ENCODE measurements around the gene OOSP4B.
"Not testable (repeated sequence)": the region's sequence is repeated elsewhere in the genome, so short reads cannot be mapped to it uniquely, and the experiment has no call there.

Gene OOSP4B

GRCh38 chr11:60064111-60064510 is 47.1 kb downstream of the OOSP4B start:
- Histone ChIP-seq H4K20me1 (ENCODE audit: insufficient read depth, low read length) (no peaks in the 10 kb centered on the region), H3K4me1 (ENCODE audit: insufficient read depth, low read length) (no peaks in the 10 kb centered on the region), H3K79me2 (ENCODE audit: insufficient read depth, low read length) (no peaks in the 10 kb centered on the region), H2AFZ (ENCODE audit: low read depth, low read length) (no peak overlapping the region), H3K9me3 (ENCODE audit: insufficient read depth, low read length, severe bottlenecking) (no peaks in the 10 kb centered on the region), H3K9ac (ENCODE audit: low read depth, low read length) (no peak overlapping the region), H3K27ac (ENCODE audit: low read length) (no peak overlapping the region), H3K4me2 (ENCODE audit: insufficient read depth, low read length) (no peak overlapping the region), H3K36me3 (ENCODE audit: insufficient read depth, low read length) (no peaks in the 10 kb centered on the region), H3K4me3 (ENCODE audit: low read depth in 1 of 2, low read length in 2 of 2) (no peak overlapping the region), H3K27me3 (ENCODE audit: insufficient read depth, low read length, poor library complexity) (no peaks in the 10 kb centered on the region)
- DNase-seq = no peak
- TF ChIP-seq, protein P1, sequence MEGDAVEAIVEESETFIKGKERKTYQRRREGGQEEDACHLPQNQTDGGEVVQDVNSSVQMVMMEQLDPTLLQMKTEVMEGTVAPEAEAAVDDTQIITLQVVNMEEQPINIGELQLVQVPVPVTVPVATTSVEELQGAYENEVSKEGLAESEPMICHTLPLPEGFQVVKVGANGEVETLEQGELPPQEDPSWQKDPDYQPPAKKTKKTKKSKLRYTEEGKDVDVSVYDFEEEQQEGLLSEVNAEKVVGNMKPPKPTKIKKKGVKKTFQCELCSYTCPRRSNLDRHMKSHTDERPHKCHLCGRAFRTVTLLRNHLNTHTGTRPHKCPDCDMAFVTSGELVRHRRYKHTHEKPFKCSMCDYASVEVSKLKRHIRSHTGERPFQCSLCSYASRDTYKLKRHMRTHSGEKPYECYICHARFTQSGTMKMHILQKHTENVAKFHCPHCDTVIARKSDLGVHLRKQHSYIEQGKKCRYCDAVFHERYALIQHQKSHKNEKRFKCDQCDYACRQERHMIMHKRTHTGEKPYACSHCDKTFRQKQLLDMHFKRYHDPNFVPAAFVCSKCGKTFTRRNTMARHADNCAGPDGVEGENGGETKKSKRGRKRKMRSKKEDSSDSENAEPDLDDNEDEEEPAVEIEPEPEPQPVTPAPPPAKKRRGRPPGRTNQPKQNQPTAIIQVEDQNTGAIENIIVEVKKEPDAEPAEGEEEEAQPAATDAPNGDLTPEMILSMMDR (IDR thresholded peaks at IDR 0.05; ENCODE audit: borderline replicate concordance, extremely low read depth, low read length, poor library complexity, severe bottlenecking) = no peak
- TF ChIP-seq EZH2 (IDR thresholded peaks at IDR 0.05; ENCODE audit: borderline replicate concordance, low read depth, low read length, severe bottlenecking) = no peak
- no peak for ATAC-seq (ENCODE audit: insufficient read depth, low read depth)

- Histone ChIP-seq H3K4me1 (ENCODE audit: insufficient read depth, low read length) (peaks cover 3% of the 10 kb centered on the region), H3K4me2 (ENCODE audit: insufficient read depth, low read length) (no peak overlapping the region), H3K9ac (ENCODE audit: low read depth, low read length) (no peak overlapping the region), H3K36me3 (ENCODE audit: insufficient read depth, low read length) (no peaks in the 10 kb centered on the region), H3K27ac (ENCODE audit: low read length) (no peak overlapping the region), H3K4me3 (ENCODE audit: low read depth in 1 of 2, low read length in 2 of 2) (no peak overlapping the region), H4K20me1 (ENCODE audit: insufficient read depth, low read length) (no peaks in the 10 kb centered on the region), H2AFZ (ENCODE audit: low read depth, low read length) (no peak overlapping the region), H3K27me3 (ENCODE audit: insufficient read depth, low read length, poor library complexity) (no peaks in the 10 kb centered on the region), H3K79me2 (ENCODE audit: insufficient read depth, low read length) (no peaks in the 10 kb centered on the region), H3K9me3 (ENCODE audit: insufficient read depth, low read length, severe bottlenecking) (no peaks in the 10 kb centered on the region)
- TF ChIP-seq EZH2 (IDR thresholded peaks at IDR 0.05; ENCODE audit: borderline replicate concordance, low read depth, low read length, severe bottlenecking) = no peak
- TF ChIP-seq, protein P1 (IDR thresholded peaks at IDR 0.05; ENCODE audit: borderline replicate concordance, extremely low read depth, low read length, poor library complexity, severe bottlenecking) = no peak
- DNase-seq (no peak), ATAC-seq (ENCODE audit: insufficient read depth, low read depth) (no peak)
Observed at GRCh38 chr11:60065801-60066200, 48.8 kb downstream of the OOSP4B start.

DNA sequence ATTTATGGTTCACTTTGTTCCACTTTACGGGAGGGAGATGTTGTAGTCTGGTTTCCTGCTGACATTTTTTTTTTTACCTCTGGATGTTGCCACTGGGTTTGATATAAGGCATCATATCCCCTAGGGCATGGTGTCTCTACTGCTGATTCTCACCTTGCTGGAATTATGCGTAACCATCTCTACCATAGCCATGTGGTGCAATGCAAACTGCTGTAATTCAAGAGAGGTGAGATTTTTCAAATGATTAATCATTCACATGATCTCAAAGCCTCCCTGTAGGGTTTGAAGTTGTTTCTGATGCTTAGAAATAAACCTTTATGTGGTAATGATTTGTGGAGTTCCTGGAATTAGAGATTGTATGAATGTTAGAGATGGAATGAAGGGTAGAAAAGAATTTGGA is 52.5 kb downstream of the OOSP4B start:
- H3K79me2 ChIP-seq (ENCODE audit: insufficient read depth, low read length) = no peaks in the 10 kb centered on the region
- H2AFZ ChIP-seq (ENCODE audit: low read depth, low read length) = no peak overlapping the region
- no peak overlapping the region for H3K4me2 ChIP-seq (ENCODE audit: insufficient read depth, low read length)
- H4K20me1 ChIP-seq (ENCODE audit: insufficient read depth, low read length) = no peaks in the 10 kb centered on the region
- H3K9ac ChIP-seq (ENCODE audit: low read depth, low read length) = no peak overlapping the region
- H3K27me3 ChIP-seq (ENCODE audit: insufficient read depth, low read length, poor library complexity) = no peaks in the 10 kb centered on the region
- H3K4me3 ChIP-seq (ENCODE audit: low read depth in 1 of 2, low read length in 2 of 2) = no peak overlapping the region
- DNase-seq = no peak
- H3K9me3 ChIP-seq (ENCODE audit: insufficient read depth, low read length, severe bottlenecking) = no peaks in the 10 kb centered on the region
- H3K27ac ChIP-seq (ENCODE audit: low read length) = no peak overlapping the region
- ATAC-seq (ENCODE audit: insufficient read depth, low read depth) = no peak
- TF ChIP-seq, protein P1 (IDR thresholded peaks at IDR 0.05; ENCODE audit: borderline replicate concordance, extremely low read depth, low read length, poor library complexity, severe bottlenecking) = no peak
- no peak for TF ChIP-seq EZH2 (IDR thresholded peaks at IDR 0.05; ENCODE audit: borderline replicate concordance, low read depth, low read length, severe bottlenecking)
- H3K36me3 ChIP-seq (ENCODE audit: insufficient read depth, low read length) = no peaks in the 10 kb centered on the region
- H3K4me1 ChIP-seq (ENCODE audit: insufficient read depth, low read length) = peaks cover 3% of the 10 kb centered on the region

- H2AFZ ChIP-seq (ENCODE audit: low read depth, low read length); H3K27me3 ChIP-seq (ENCODE audit: insufficient read depth, low read length, poor library complexity); H3K4me2 ChIP-seq (ENCODE audit: insufficient read depth, low read length); H3K36me3 ChIP-seq (ENCODE audit: insufficient read depth, low read length); H3K4me3 ChIP-seq (ENCODE audit: low read depth in 1 of 2, low read length in 2 of 2); H3K4me1 ChIP-seq (ENCODE audit: insufficient read depth, low read length); DNase-seq; H3K79me2 ChIP-seq (ENCODE audit: insufficient read depth, low read length); H3K9me3 ChIP-seq (ENCODE audit: insufficient read depth, low read length, severe bottlenecking); H3K27ac ChIP-seq (ENCODE audit: low read length); H3K9ac ChIP-seq (ENCODE audit: low read depth, low read length); H4K20me1 ChIP-seq (ENCODE audit: insufficient read depth, low read length); ATAC-seq (ENCODE audit: insufficient read depth, low read depth): not testable (repeated sequence)
Observed at GRCh38 chr11:60071644-60072043, 54.7 kb downstream of the OOSP4B start.
